HG02588 (cell line): ENCODE measurements around the gene TMPRSS7.

Source experiments
- ATAC-seq: cut with Tn5 transposase; IDR thresholded peaks from one replicate; pipeline ENCODE4 v1.9.1; 2021; ENCODE audit warnings: mild to moderate bottlenecking, moderate library complexity; ENCODE audit not compliant: unreplicated experiment

The TMPRSS7 gene

DNA sequence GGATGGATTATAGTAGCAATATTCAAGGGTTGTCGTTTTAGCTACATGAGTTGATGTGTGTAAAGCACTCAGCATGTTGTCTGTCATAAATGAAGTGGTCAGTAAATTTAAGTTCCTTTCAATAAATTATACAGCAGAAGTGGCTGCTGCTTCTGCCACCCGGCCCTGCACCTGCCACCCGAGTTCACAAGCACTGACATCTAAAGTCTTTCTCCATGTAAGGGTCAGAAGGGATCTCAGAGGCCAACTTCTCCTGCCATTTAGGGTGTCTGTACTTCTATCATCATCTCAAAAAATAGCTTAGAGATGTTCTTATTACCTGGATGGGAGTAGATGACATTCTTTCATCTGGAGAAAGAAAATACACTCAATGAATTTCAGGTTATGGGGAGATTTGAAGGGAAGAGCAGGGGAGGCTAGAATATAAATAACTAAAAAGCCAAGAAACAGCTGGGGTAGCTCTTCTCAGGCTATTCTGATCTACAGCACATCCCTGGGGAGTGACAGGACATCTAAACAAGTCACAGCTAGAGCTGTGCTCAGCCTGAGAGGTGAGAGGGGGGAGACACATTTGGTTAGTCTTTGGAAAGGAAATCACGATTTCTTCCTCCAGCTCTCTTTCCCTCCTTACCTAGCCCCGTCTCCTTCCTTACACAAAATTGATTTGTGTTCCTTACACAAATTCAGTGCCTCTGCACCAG lies 90.5 kb downstream of the TMPRSS7 start:
- no peak for ATAC-seq

DNA sequence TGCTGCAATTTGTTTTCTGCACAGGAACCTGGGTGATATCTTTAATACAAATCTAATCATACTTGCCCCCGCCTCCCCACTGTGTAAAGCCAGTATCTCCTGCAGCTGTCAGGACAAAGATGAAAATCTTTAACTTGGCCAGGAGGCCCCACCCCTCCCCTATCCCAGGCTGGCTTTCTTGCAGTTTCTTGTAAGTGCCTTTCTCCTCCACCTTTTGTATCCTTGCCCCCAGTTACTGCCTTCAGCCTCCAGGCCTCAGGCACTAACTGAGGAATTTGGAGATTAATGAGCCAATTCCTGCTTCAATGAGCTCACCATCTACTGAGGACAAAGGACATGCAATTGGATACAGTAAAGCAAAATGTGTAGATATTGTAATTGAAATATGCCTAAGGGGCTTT lies 92.0 kb downstream of the TMPRSS7 start:
- no peak for ATAC-seq

DNA sequence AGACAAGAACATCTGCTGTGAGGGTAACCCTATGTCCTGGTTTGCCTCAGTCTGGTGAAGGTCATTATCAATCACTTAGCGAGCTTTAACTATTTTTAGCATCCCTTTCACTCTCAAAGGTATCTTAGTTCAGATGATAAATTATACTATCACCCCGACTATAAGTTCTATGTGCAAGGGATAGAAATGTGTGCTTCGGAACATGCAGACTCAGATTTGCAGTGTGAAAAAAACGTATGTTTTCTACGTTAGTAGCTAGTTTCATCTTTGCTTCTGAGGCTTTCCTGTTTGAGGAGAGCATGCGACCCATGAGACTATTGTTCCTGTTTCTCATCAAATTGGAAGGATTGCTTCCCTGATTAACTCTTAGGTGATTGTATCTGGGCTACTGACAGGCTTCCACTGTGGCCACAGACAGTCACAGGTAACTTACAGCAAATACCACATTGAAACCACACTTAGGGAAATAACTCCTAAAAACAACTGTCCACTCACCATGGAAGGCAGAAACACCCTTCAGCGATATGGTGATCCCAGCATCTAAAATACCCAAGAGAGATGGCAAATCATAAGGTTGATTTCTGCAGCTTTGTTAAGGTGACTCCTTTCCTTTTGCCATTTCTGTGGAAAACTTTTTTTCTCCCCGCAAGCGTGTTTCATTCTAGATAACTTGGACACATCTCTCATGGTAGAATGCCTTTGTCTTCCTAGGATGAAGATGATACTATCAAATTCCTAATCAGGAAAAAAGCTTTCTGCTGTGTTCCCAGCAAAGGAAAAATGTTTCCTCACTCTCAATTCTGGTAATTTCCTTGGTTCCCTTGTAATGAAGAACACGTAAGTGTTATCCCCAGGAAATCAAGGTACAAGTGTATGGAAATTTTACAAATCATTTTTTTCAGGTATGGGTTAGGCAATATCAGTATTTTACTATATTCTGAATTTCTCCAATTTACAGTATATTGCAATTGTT lies 93.3 kb downstream of the TMPRSS7 start:
- ATAC-seq, result no peak

DNA sequence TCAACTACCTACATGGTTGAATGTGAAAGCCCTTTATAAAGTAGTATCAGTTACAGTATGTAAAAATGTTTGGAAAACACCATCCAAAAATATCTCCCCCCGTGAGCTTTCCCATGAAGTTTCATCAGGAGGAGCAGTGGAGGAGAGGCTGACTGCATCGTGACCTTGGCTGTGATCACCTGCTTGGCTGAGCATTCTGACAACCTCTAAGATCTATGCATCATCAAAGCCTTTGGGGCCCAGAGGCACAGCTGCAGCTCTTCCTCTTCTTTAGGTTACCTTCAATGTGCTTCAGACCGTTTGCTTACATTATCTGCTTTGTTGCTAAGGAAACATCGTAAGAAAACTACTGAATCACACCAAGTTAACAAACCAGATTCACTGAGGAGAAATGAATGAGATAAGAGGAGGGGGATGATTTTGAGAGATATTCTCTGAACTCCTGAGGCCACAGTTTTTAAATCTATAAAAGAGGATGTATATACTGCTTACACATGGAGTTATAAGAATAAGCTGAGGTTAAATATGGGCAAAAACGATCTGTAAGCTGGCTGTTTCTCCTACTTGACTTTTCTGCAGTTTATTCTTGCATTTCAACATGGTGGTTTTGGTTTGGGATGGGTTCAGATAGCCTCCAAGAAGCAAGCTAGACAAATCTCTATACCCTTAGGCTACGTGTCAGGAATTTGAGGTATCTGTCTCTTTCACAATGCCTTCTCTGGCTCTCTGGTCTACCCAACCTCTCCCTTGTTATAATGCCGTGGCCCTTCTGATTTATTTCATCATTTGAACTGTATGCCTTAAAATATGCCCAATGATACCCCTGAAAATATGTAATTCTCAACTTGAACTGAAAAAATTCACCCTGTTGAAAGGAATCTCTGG lies 94.5 kb downstream of the TMPRSS7 start:
- peak; percentile 40 for ATAC-seq

DNA sequence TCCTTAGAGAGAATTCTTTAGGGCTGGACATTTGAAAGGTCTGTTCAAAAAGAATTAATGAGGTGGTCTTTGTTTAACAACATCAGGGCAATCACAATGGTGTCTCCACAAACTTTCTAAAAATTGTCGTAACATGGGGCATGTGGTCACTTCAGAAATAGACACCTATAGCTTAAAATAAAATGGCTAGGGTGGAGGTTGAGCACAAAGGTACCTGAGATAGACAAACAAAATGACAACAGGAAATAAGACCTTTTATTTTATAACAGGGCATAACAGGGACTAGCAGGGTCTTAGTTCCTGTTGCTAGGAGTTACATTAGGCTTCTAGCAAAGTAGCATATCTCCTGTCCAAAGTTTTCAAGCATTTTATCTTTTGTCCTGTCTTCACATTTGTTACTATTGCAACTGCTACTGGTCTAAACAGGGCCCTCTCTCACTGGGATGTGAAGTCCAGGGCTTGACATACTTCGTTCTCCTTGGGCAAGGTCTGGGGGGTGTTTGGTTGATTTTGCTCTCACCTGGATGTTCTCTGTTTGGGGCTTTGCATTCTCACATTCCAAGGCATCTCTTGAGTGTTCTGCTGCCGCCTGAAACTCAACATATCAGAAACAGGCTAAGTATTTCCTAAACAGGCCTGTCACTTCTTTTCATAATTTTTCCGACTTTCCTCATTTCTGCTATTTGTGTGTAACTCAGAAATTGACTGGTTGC lies 95.5 kb downstream of the TMPRSS7 start:
- no peak for ATAC-seq

DNA sequence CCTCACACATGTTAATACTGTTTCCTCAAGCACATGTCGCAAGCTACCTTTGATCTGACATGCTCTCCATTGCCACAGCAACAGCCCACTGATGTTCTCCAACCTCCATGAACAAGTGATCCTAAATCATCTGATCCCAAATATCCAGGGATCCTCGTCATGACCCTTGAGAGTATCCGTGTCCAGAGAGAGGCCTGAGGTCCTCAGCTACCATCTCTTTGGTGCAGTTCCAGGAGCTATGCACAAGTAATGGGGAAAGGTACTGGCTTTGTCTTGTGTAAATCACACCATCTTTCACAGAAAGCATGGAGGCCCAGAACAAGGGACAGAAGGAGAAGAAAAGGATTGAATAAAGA lies 96.1 kb downstream of the TMPRSS7 start:
- no peak for ATAC-seq
